RPMI7951 (cell line): ENCODE data around the gene LRP1B. TPM values are rescaled to one million over a fixed set of nuclear protein-coding genes. Genes with fewer than 3 reads are reported as not detected.

Source experiments
- DNase-seq: peaks from one replicate; pipeline ENCODE4 v3.0.0-alpha.2; 2012; ENCODE audit warnings: low read depth
- total RNA-seq: library from RNA; depleted of rRNA; stranded (reverse); fragments of >200 nt; shearing (Covaris generic); gene quantifications from 2 replicates; pipeline ENCODE4 v1.2.3, GENCODE V29; 2014

LRP1B gene
- total RNA-seq, 1 experiment from 2014 or later, result not detected

GRCh38 chr2:140262908-140263307 lies 1867.9 kb downstream of the LRP1B start:
- DNase-seq, result no peak

- DNase-seq, result no peak
These were observed 1873.0 kb downstream of the LRP1B start for GRCh38 chr2:140257692-140258300.

- DNase-seq, result no peak
These were observed 1874.7 kb downstream of the LRP1B start for GRCh38 chr2:140256080-140256479.

GRCh38 chr2:140249821-140250220 lies 1881.0 kb downstream of the LRP1B start:
- DNase-seq, result no peak

- DNase-seq, result no peak
These were observed 1882.2 kb downstream of the LRP1B start for GRCh38 chr2:140248623-140249022.

GRCh38 chr2:140247451-140248195 lies 1883.2 kb downstream of the LRP1B start:
- no peak for DNase-seq

GRCh38 chr2:140246957-140247356 lies 1883.9 kb downstream of the LRP1B start:
- no peak for DNase-seq

GRCh38 chr2:140246058-140246457 lies 1884.8 kb downstream of the LRP1B start:
- DNase-seq, result no peak

GRCh38 chr2:140242889-140243288 lies 1887.9 kb downstream of the LRP1B start:
- no peak for DNase-seq

GRCh38 chr2:140234116-140234515 lies 1896.7 kb downstream of the LRP1B start:
- no peak for DNase-seq

- DNase-seq, result no peak
These were observed 1919.9 kb downstream of the LRP1B start for GRCh38 chr2:140210963-140211362.

- no peak for DNase-seq
These were observed 1925.7 kb downstream of the LRP1B start for GRCh38 chr2:140205093-140205492.

GRCh38 chr2:140203347-140203746 lies 1927.5 kb downstream of the LRP1B start:
- no peak for DNase-seq

GRCh38 chr2:140201572-140201971 lies 1929.2 kb downstream of the LRP1B start:
- DNase-seq, result no peak

- DNase-seq, result no peak
These were observed 1930.1 kb downstream of the LRP1B start for GRCh38 chr2:140200764-140201163.

- DNase-seq, result no peak
These were observed 1930.5 kb downstream of the LRP1B start for GRCh38 chr2:140200307-140200706.

GRCh38 chr2:140199312-140199711 lies 1931.5 kb downstream of the LRP1B start:
- DNase-seq, result no peak

GRCh38 chr2:140187086-140187485 lies 1943.7 kb downstream of the LRP1B start:
- no peak for DNase-seq

GRCh38 chr2:140186313-140186712 lies 1944.5 kb downstream of the LRP1B start:
- DNase-seq, result no peak

GRCh38 chr2:140185076-140185475 lies 1945.7 kb downstream of the LRP1B start:
- no peak for DNase-seq

- no peak for DNase-seq
These were observed 1947.6 kb downstream of the LRP1B start for GRCh38 chr2:140183056-140183765.
